GM18505 (cell line): ENCODE results near the gene SOCS7.

ENCODE experiments used
- ATAC-seq: cut with Tn5 transposase; IDR thresholded peaks from one replicate; pipeline ENCODE4 v1.9.1; 2021; ENCODE audit not compliant: unreplicated experiment
- POLR2A ChIP-seq: IDR thresholded peaks from 4 replicates; pipeline ENCODE4 v1.6.1; 2011; ENCODE audit warnings: borderline replicate concordance; ENCODE audit not compliant: insufficient read depth, insufficient read length; ENCODE audit errors: extremely low read depth

Gene SOCS7

DNA sequence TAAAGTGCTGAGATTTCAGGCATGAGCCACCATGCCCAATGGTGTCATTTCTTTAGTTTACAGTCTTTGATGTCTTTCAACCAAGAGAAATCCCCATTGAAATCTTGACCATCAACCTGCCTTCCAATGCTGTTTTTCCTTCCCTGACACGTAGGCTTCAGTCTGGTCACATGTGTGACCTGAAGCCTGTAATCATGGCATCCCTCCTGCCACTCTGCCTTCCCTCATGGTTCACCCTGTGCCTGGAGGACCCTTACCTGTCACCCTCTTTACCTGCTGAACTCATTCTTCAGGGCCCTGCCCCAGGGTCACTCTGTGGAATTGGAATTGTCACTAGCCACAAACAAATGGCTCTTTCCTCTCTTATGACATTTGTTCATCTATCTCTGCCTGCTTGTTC is 58.6 kb downstream of the SOCS7 start:
- no peak for TF ChIP-seq POLR2A
- no peak for ATAC-seq

GRCh38 chr17:38415250-38416194 is 63.9 kb downstream of the SOCS7 start:
- peak; percentile 39 for TF ChIP-seq POLR2A

DNA sequence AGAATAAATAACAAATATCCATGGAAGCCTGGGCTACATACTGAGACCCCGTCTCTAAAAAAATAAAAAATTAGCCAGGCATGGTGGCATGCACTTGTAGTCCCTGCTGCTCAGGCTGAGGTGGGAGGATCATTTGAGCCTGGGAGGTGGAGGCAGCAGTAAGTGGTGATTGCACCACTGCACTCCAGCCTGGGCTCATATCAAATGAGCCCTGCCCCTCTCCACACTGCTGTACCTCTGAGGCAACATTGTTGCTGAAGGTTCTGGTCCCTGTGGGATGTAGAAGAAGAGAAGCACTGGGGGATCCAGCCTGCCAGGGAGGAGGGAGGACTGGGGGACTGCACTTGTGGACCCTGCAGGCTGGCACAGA is 65.2 kb downstream of the SOCS7 start:
- no peak for ATAC-seq
- no peak for TF ChIP-seq POLR2A

More at GRCh38 chr17:38415250-38416194, 63.9 kb downstream of the SOCS7 start:
- no peak for ATAC-seq

- ATAC-seq: no peak
- no peak for TF ChIP-seq POLR2A
These were observed 65.7 kb downstream of the SOCS7 start for GRCh38 chr17:38417210-38417951.

GRCh38 chr17:38418062-38418692 is 66.5 kb downstream of the SOCS7 start:
- no peak for TF ChIP-seq POLR2A
- no peak for ATAC-seq

- ATAC-seq: no peak
- TF ChIP-seq POLR2A: no peak
These were observed 67.3 kb downstream of the SOCS7 start for GRCh38 chr17:38418693-38419507.

DNA sequence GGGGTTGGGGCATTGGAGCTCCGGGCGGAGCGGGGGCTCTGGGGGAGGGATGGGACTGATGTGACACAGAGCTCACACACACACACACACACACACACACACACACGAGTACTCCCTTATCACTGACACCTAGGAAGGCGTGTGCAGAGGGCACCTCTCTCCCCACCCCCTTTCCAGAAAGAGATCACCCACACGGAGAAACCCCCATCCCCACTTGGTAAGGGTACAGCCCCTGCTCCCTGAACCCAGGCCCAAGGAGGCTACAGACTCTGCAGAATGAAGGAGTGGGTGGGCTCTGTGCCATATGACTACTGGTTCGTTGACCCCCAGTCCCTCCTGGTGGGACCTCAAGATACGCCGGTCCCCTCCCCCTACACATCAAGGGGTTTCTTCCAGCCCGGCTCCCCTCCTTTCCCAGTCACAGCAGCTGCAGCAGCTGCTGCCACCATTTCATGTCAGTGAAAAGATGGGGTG is 67.9 kb downstream of the SOCS7 start:
- ATAC-seq: no peak
- no peak for TF ChIP-seq POLR2A

DNA sequence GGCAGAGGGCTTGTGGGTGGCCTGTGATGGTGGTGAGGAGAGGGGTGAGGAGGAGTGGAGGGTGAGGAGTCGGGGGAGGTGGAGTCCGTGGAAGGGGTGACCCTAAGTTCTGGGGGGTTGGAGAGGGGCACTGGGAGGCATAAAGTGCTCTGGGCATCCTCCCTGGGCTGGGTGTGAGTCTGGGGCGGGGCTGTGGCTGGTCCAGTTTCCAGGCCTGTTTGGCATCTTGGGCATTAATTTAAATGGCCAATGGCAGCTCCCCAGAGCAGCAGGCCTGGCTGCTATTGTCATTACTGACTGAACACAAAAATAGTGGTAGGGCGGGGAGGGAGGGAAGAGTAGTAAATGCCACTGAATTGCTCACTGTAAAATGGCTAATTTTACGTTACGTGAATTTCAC is 68.9 kb downstream of the SOCS7 start:
- no peak for ATAC-seq
- no peak for TF ChIP-seq POLR2A

DNA sequence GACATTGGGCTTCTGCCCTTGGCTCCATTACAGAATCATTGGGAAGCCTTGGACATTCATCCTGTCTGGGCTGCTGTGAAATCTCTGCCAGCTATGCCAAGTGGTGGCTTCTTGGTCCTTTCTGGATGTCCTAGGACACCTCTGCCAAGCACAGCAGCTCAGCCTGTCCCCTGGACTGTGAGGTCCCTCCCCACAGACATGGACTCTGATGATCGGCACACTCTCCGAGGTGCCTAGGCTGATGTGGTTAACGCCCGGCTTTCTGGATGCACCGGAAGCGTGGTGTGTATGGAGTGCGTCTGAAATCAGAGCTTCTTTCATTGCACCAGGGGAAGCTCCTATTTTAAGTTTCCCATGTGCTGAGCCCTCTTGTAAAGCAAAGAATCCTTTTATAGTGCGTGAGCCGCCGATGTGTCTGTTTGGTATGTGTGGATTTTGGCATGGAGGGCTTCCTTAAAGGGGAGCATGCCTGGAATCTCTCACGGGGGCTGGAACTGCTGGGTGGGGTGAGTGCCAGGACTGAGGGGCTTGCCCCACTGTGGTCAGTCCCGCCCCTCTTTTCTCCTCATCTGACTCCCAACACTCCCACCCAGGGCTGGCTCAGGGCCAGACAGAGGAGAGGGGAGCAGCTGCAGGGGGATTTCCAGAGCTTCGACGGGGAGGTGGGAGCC is 69.7 kb downstream of the SOCS7 start:
- ATAC-seq: no peak
- no peak for TF ChIP-seq POLR2A

DNA sequence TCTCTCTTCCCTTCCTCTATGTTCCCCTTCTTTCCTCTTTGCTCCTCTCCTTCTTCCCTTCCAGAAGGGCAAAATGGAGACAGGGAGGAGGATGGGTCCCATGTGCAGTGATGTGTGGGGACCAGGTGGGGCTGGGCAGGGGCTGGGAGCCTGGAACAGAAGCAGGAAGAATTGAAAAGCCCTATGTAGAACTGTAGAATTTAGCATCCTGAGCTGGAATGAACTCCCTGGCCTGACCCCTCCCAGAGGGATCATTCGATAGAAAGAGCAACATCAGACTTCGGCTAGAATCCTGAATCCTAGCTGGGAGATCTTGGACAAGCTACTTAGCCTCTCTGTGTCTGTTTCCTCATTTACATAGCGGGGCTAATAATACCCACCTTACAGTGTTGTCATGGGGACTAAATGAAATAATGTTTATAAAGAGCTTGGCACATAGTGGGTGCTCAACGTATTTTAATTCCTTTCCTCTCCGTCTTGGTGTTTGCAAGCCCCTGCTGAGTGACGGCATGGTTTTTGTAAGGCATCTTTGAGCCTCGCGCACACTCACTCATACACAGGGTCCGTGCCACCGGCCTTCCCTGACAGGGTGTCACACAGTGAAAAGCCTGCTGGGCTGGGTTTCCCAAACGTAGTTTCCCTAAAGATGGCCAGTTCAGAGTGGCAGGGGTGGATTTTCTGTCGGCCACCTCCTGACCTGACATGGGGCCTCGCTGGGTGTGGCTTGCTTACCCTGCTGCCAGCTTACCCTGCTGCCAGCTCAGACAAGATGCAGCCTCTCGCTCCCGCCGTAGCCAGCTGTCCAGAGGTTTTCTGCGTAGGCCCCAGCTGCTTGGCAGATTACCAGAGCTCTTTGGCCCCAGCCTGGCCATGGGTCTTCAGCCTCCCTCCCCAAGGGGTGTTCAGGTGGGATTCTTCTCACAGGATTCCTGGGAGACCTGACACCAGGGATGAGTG is 70.5 kb downstream of the SOCS7 start:
- ATAC-seq: no peak
- TF ChIP-seq POLR2A: no peak

GRCh38 chr17:38424297-38424972 is 72.8 kb downstream of the SOCS7 start:
- TF ChIP-seq POLR2A: no peak
- ATAC-seq: no peak

DNA sequence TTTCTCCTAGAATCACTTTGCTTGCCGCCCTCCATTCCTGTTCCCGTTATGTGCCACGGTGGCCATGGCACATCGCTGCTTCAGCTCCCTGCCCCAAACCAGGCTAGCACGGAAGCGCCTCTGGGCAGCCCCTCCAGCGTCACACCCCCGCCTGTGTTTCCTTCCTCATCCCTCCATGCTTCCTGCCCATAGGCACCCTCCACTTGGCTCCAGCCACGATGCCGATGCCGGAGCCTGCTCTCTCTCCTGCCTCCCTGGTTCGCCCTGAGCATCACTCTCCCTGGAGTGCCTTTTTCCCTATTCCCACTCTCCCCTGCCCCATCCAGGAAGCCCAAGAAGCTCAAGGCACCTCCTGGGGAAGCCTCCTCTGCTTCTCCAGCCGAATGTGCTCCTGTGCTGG is 73.4 kb downstream of the SOCS7 start:
- no peak for ATAC-seq
- no peak for TF ChIP-seq POLR2A
